BLaER1 treated with 17β-estradiol and CSF1 and Interleukin-3, amounts not matched to agents 10 nM and 100 nM (cell line): ENCODE results near the gene NCBP1.

ENCODE experiments used
- H3K27ac ChIP-seq, 11 experiments: shearing (Covaris generic); formaldehyde crosslinking; 2 replicates each; pipeline ENCODE4 v1.8.1; 2022
- H3K27me3 ChIP-seq, 11 experiments: shearing (Covaris generic); formaldehyde crosslinking; 2 replicates each; pipeline ENCODE4 v1.8.1; 2022
- H3K36me3 ChIP-seq, 11 experiments: shearing (Covaris generic); formaldehyde crosslinking; 2 replicates each; pipeline ENCODE4 v1.8.1; 2022
- H3K4me1 ChIP-seq, 10 experiments: shearing (Covaris generic); formaldehyde crosslinking; 2 replicates each; pipeline ENCODE4 v1.8.1; 2022
- H3K4me2 ChIP-seq, 11 experiments: shearing (Covaris generic); formaldehyde crosslinking; 2 replicates each; pipeline ENCODE4 v1.8.1; 2022
- H3K4me3 ChIP-seq, 10 experiments: shearing (Covaris generic); formaldehyde crosslinking; 2 replicates each; pipeline ENCODE4 v1.8.1; 2022
- H3K9ac ChIP-seq, 11 experiments: shearing (Covaris generic); formaldehyde crosslinking; 2 replicates each; pipeline ENCODE4 v1.8.1; 2022
- H3K9me3 ChIP-seq, 11 experiments: shearing (Covaris generic); formaldehyde crosslinking; replicated peaks in 1 of 11; 2 replicates each; pipeline ENCODE4 v1.8.1; 2022
- H4K20me1 ChIP-seq, 11 experiments: shearing (Covaris generic); formaldehyde crosslinking; 2 replicates each; pipeline ENCODE4 v1.8.1; 2022
- Cebpa-rat ChIP-seq, 11 experiments: shearing (Covaris generic); IDR thresholded peaks; 2 replicates each; pipeline ENCODE4 v1.8.1; 2022

NCBP1 gene

DNA sequence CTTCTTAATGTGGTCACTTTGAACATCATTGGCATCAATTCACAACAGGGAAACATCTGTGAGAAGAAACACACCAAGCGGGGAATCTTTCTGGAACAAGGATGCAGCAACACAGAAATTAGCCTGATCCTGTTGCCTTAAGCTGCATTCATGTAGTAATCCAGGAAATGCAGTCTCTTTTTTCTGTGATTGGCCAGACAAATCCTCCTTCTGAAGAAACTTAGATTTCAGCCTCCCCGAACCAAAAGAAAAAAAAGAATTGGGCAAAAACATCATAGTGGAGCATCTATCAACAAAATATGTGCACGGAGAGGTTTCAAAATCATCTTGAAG, 70.7 kb downstream of the NCBP1 start:
- Histone ChIP-seq H3K36me3 (no peaks in the 10 kb centered on the region), H3K4me2 (peak overlapping the region in 6 of 11 experiments; percentile 16 to 55 (median 38); a peak in 10 of 22 replicates), H3K27ac (peak overlapping the region in 1 of 11 experiments; percentile 36; a peak in 2 of 22 replicates), H3K27me3 (peaks cover 0 to 26% (median 13%) of the 10 kb centered on the region in 11 experiments; a peak in 10 of 22 replicates), H3K9me3 (no peaks in the 10 kb centered on the region), H3K4me3 (no peak overlapping the region), H3K9ac (peak overlapping the region in 1 of 11 experiments; percentile 14; a peak in 1 of 22 replicates), H4K20me1 (no peaks in the 10 kb centered on the region), H3K4me1 (peaks cover 8 to 24% (median 15%) of the 10 kb centered on the region in 10 experiments; a peak in 18 of 20 replicates)
- no peak for TF ChIP-seq Cebpa-rat (IDR thresholded peaks at IDR 0.05)

DNA sequence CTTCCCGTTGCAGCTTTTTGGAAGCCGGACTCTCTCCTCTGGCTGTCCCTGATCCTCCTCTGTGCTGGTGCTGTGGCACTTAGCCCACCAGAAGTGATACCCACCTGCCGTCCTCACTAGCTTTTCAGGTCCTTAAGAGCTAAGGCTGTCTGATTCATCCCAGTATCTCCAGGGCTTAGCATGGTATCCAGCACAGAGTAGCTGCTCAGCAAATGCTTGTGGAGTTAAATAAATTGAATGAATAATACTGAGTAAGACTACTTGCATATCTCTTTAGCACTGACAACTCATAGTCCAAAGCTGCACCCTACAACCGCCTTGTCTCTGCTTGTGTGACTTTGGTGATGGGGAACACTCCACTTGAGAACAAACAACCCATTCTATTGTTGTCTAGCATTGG, 71.2 kb downstream of the NCBP1 start:
- H3K9me3 ChIP-seq: no peaks in the 10 kb centered on the region
- H3K4me1 ChIP-seq: peaks cover 7 to 20% (median 14%) of the 10 kb centered on the region in 10 experiments; a peak in 18 of 20 replicates
- no peaks in the 10 kb centered on the region for H3K36me3 ChIP-seq
- no peak overlapping the region for H3K27ac ChIP-seq
- no peak for TF ChIP-seq Cebpa-rat (IDR thresholded peaks at IDR 0.05)
- H4K20me1 ChIP-seq: no peaks in the 10 kb centered on the region
- H3K4me3 ChIP-seq: no peak overlapping the region
- H3K4me2 ChIP-seq: peak overlapping the region in 7 of 11 experiments; percentile 11 to 55 (median 27); a peak in 8 of 22 replicates
- H3K27me3 ChIP-seq: peaks cover 0 to 26% (median 13%) of the 10 kb centered on the region in 11 experiments; a peak in 10 of 22 replicates
- no peak overlapping the region for H3K9ac ChIP-seq

DNA sequence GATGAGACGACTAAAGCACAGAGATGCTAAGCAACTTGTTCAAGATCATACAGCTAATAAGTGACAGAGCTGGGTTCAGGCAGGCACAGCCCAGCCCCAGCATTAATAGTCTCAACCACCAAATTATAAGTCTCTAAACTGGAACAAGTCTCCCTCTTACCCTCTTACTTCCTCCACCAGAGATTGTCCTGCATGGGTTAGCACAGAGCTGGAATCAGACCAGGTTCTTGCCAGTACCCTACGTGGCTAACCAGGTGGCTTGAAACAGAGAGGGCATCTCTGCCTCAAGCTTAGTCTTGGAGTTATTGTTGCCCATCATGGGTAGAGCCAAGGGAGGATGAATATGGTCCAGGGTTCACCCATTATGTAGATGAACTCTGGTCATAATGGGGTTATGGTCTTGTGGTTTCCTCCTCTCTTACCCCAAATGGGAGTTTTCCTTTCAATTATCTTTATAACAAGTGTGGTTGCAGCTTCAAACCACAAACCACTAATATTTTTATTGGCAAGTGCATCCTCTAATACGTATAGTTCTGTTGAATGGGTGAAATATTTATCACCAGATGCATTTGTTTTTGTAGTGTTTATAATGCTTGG, 71.8 kb downstream of the NCBP1 start:
- Histone ChIP-seq H3K4me3 (no peak overlapping the region), H4K20me1 (no peaks in the 10 kb centered on the region; a peak in 1 of 22 replicates), H3K27ac (no peak overlapping the region), H3K9me3 (no peaks in the 10 kb centered on the region), H3K9ac (no peak overlapping the region), H3K27me3 (peaks cover 0 to 26% (median 13%) of the 10 kb centered on the region in 11 experiments; a peak in 10 of 22 replicates), H3K4me1 (peaks cover 7 to 19% (median 13%) of the 10 kb centered on the region in 10 experiments; a peak in 18 of 20 replicates), H3K36me3 (no peaks in the 10 kb centered on the region), H3K4me2 (peak overlapping the region in 6 of 11 experiments; percentile 11 to 49 (median 25); a peak in 8 of 22 replicates)
- TF ChIP-seq Cebpa-rat (IDR thresholded peaks at IDR 0.05): no peak

DNA sequence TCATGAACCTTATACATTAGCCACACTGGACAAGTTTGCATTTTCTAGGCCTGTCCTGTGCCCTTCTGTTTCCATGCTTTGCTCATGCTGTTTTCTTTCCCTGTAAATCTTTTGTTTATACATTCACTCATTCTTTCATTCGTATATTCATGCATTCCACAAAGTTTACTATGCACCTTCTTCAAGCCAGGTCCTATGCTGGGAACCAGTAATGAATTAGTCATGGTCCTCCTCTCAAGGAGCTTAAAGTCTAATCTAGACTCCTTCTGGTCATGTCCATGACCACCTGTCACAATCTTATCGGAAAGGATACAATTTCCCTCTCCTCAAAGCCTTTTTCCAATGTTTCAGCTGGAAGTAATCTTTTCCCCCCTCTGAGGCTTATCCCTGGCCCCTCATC, 72.6 kb downstream of the NCBP1 start:
- Histone ChIP-seq H3K9me3 (no peaks in the 10 kb centered on the region), H3K4me2 (no peak overlapping the region), H3K27ac (no peak overlapping the region), H3K36me3 (no peaks in the 10 kb centered on the region), H3K27me3 (peaks cover 0 to 26% (median 13%) of the 10 kb centered on the region in 11 experiments; a peak in 10 of 22 replicates), H3K4me3 (no peak overlapping the region), H3K4me1 (peaks cover 7 to 22% (median 13%) of the 10 kb centered on the region in 10 experiments; a peak in 18 of 20 replicates), H4K20me1 (no peaks in the 10 kb centered on the region; a peak in 1 of 22 replicates), H3K9ac (no peak overlapping the region)
- TF ChIP-seq Cebpa-rat (IDR thresholded peaks at IDR 0.05): no peak

DNA sequence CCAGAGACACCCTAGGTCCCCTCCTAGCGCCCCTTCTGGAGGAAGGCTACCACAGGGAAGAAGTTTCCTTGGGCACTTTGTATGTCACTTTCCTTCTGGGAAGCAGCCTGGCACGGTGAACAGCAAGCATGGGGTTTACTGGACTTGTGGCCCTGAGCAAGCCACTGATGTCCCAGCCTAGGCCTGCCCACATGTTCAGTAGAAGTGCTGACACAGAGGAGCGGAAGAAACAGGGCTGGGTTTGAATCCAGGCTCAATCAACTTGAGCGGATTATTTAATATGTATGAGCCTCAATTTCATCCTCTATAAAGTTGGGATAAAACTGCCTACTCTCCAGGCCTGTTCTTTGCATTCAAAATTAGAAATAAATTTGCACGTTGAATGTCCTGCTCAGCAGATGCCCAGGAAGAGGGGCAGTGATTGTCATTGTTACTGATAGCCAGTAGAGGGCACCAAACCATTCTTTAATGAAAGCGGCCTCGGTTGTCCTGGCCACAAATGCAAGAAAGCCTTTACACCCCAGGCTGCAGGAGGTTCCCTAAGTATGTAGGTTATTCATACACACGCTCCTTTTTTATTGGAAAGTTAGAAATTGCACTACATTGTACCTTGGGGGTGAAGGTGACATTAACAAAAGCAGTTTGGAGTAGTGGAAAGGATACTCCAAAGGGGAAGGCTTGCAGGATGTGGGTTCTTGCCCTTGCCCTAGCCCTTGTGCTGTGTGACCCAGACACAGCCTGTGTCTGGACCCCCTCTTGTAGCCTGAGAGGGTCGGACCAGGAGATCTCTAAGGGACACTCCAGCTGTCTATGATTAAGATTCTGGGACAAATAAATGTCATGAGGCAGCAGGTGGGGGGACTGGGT, 77.0 kb downstream of the NCBP1 start:
- Histone ChIP-seq H3K4me2 (no peak overlapping the region), H3K27ac (no peak overlapping the region), H4K20me1 (no peaks in the 10 kb centered on the region; a peak in 1 of 22 replicates)

DNA sequence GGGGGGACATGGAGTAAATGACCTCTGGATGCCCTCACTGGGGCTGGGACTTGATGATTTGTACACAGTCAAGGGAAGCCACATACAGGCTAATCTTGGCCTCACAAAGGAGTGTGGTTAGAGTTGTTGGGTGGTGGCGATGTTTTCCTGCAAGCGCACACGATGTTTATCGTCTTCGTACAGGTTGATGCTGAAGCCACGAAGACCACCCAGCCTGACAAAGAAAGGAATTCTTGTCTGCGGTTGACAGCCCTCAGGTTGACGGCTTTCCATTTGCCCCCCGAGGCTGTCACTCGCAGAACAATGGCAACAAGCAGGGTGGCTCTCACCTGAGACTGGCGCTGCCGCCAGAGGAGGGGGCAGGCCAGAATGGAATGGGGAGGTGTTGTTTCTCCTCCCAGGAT, 77.6 kb downstream of the NCBP1 start:
- Histone ChIP-seq H4K20me1 (no peaks in the 10 kb centered on the region; a peak in 1 of 22 replicates), H3K27me3 (peaks cover 0 to 16% (median 0%) of the 10 kb centered on the region in 11 experiments; a peak in 5 of 22 replicates), H3K4me1 (peaks cover 0 to 9% (median 5%) of the 10 kb centered on the region in 10 experiments; a peak in 8 of 20 replicates), H3K36me3 (no peaks in the 10 kb centered on the region), H3K4me3 (no peak overlapping the region), H3K4me2 (no peak overlapping the region), H3K27ac (no peak overlapping the region), H3K9me3 (no peaks in the 10 kb centered on the region), H3K9ac (no peak overlapping the region)
- TF ChIP-seq Cebpa-rat (IDR thresholded peaks at IDR 0.05): no peak

More for the DNA sequence above, 77.0 kb downstream of the NCBP1 start:
- Histone ChIP-seq H3K4me3 (no peak overlapping the region), H3K9me3 (no peaks in the 10 kb centered on the region), H3K4me1 (peaks cover 0 to 9% (median 6%) of the 10 kb centered on the region in 10 experiments; a peak in 15 of 20 replicates), H3K36me3 (no peaks in the 10 kb centered on the region), H3K9ac (no peak overlapping the region), H3K27me3 (peaks cover 0 to 17% (median 0%) of the 10 kb centered on the region in 11 experiments; a peak in 5 of 22 replicates)
- no peak for TF ChIP-seq Cebpa-rat (IDR thresholded peaks at IDR 0.05)

DNA sequence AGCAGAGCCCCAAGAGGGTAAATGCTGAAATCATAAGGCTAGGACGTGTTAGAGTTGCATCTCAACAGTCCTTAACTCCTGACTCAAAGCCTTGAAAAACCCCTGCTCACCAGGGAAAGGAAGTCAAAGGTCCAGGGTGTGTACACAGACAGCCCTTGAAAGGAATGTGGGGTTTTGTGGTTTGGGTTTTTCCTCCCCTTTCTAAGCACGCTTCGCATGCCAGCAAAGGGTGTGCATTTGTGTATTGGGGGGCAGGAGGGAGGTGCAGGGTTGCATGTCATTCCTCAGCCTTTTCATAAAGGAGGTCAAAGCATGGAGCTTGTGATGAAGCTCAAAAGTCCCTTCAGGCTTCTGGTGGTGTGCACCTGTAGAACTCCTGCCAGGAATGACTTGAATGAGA, 80.8 kb downstream of the NCBP1 start:
- Histone ChIP-seq H3K4me2 (peak overlapping the region in 8 of 11 experiments; percentile 4 to 28 (median 9); a peak in 5 of 22 replicates), H3K27me3 (no peaks in the 10 kb centered on the region), H3K9me3 (no peaks in the 10 kb centered on the region), H3K36me3 (no peaks in the 10 kb centered on the region), H3K4me3 (no peak overlapping the region), H3K27ac (no peak overlapping the region), H4K20me1 (no peaks in the 10 kb centered on the region; a peak in 1 of 22 replicates), H3K9ac (no peak overlapping the region), H3K4me1 (peaks cover 0 to 9% (median 5%) of the 10 kb centered on the region in 10 experiments; a peak in 8 of 20 replicates)
- TF ChIP-seq Cebpa-rat (IDR thresholded peaks at IDR 0.05): no peak

DNA sequence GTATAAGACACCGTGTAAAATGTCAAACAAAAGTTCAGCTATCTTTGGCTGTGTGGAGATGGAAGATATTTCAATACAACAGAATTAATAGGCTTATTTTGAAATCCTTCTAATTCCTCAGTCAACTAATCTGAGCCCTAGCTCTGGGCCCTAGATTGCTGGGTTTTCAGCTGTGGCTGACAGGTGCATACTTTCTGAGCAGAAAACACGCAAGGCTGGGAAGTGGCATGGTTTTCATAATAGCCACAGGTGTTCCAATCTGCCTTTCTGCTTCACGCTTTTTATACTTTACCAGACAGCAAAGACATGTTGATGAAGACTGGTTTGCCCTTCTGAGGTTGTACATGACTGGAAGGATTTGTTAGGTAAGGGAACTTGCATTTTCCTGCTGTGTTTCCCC, 84.2 kb downstream of the NCBP1 start:
- Histone ChIP-seq H4K20me1 (no peaks in the 10 kb centered on the region), H3K27ac (no peak overlapping the region), H3K9me3 (peaks cover 0 to 12% (median 0%) of the 10 kb centered on the region in 11 experiments; a peak in 8 of 22 replicates), H3K9ac (no peak overlapping the region), H3K27me3 (no peaks in the 10 kb centered on the region), H3K4me1 (peaks cover 0 to 7% (median 5%) of the 10 kb centered on the region in 10 experiments; a peak in 8 of 20 replicates), H3K4me2 (no peak overlapping the region), H3K36me3 (no peaks in the 10 kb centered on the region), H3K4me3 (no peak overlapping the region)
- TF ChIP-seq Cebpa-rat (IDR thresholded peaks at IDR 0.05): no peak

DNA sequence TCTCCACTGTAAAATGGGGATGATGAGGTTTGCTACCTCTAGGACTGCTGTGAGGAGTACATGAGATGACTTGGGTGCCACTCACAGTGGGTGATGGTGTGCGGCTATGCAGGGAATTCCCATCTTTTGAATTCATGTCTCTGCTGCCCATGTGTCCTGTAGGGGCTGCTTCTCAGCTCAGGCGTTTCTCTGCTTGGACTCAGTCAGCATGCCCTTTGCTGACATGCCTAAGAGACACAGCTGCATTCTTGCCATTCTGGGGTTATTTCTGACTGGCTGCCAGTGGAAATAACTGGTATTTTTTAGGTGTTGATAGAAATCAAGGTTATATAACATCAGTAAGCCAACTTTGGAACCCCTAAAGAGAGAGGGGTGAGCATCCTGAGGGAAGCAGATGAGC, 87.8 kb downstream of the NCBP1 start:
- no peak overlapping the region for H3K4me2 ChIP-seq
- no peaks in the 10 kb centered on the region for H3K36me3 ChIP-seq
- H3K9ac ChIP-seq: no peak overlapping the region
- no peak for TF ChIP-seq Cebpa-rat (IDR thresholded peaks at IDR 0.05)
- no peaks in the 10 kb centered on the region for H4K20me1 ChIP-seq
- no peak overlapping the region for H3K4me3 ChIP-seq
- H3K27ac ChIP-seq: no peak overlapping the region
- no peaks in the 10 kb centered on the region for H3K27me3 ChIP-seq
- peaks cover 0 to 12% (median 0%) of the 10 kb centered on the region in 11 experiments; a peak in 8 of 22 replicates for H3K9me3 ChIP-seq
- H3K4me1 ChIP-seq: no peaks in the 10 kb centered on the region
